SK-N-SH treated with all-trans-retinoic acid at 6 μM for 48 hours (cell line): ENCODE measurements around the gene PLA2G1B.

Experiments used
- CSDC2 ChIP-seq: fragments of 250-450 bp; sonication (Bioruptor Pico); IDR thresholded peaks from 2 replicates; pipeline ENCODE4 v1.5.0; 2020; ENCODE audit warnings: mild to moderate bottlenecking, moderate library complexity
- RARB ChIP-seq: fragments of 250-450 bp; sonication (Bioruptor Pico); IDR thresholded peaks from 2 replicates; pipeline ENCODE4 v1.8.0; 2021; ENCODE audit warnings: mild to moderate bottlenecking, moderate library complexity
- TSHZ2 ChIP-seq: fragments of 250-450 bp; sonication (Bioruptor Pico); IDR thresholded peaks from 2 replicates; pipeline ENCODE4 v1.5.0; 2020; ENCODE audit warnings: mild to moderate bottlenecking, moderate library complexity
- TF ChIP-seq, protein P1 (sequence below): fragments of 250-450 bp; sonication (Bioruptor Pico); IDR thresholded peaks from 2 replicates; pipeline ENCODE4 v1.5.1; 2021; ENCODE audit warnings: mild to moderate bottlenecking, moderate library complexity

DNA sequence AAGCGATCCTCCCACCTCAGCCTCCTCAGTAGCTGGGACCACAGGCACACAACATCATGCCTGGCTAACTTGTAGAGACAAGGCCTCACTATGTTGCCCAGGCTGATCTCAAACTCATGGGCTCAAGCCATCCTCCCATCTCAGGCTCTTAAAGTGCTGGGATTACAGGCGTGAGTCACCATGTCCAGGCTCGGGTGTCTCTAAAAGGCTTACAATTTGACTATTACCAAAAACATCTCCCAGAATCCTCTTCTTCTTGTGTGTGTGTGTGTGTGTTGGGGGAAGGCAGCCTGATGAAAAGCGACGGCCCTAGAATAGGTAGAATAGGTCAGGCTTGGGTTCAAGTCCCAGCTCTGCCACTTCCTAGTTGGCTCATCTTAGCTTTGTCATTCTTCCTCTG is 24.5 kb upstream of the PLA2G1B start:
- TF ChIP-seq RARB (CRISPR knock-in tag) (no peak), TSHZ2 (no peak), CSDC2 (no peak)
- TF ChIP-seq, protein P1, sequence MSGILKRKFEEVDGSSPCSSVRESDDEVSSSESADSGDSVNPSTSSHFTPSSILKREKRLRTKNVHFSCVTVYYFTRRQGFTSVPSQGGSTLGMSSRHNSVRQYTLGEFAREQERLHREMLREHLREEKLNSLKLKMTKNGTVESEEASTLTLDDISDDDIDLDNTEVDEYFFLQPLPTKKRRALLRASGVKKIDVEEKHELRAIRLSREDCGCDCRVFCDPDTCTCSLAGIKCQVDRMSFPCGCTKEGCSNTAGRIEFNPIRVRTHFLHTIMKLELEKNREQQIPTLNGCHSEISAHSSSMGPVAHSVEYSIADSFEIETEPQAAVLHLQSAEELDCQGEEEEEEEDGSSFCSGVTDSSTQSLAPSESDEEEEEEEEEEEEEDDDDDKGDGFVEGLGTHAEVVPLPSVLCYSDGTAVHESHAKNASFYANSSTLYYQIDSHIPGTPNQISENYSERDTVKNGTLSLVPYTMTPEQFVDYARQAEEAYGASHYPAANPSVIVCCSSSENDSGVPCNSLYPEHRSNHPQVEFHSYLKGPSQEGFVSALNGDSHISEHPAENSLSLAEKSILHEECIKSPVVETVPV (CRISPR knock-in tag): no peak
